GM12864 (cell line): ENCODE measurements around the gene KCNJ12.

Source experiments
- DNase-seq: peaks from one replicate; pipeline ENCODE4 v3.0.0-alpha.2; 2011; ENCODE audit warnings: low read depth
- H3K4me3 ChIP-seq: 2 replicates; pipeline ENCODE4 v1.5.1; 2011; ENCODE audit warnings: mild to moderate bottlenecking, low read depth, low read length, control low read depth
- TF ChIP-seq, protein P1 (sequence below): IDR thresholded peaks from 2 replicates; pipeline ENCODE4 v1.5.1; 2011; ENCODE audit warnings: low read depth, mild to moderate bottlenecking, moderate library complexity, low read length, control low read depth, inconsistent platforms; ENCODE audit errors: missing control alignments

KCNJ12 gene

DNA sequence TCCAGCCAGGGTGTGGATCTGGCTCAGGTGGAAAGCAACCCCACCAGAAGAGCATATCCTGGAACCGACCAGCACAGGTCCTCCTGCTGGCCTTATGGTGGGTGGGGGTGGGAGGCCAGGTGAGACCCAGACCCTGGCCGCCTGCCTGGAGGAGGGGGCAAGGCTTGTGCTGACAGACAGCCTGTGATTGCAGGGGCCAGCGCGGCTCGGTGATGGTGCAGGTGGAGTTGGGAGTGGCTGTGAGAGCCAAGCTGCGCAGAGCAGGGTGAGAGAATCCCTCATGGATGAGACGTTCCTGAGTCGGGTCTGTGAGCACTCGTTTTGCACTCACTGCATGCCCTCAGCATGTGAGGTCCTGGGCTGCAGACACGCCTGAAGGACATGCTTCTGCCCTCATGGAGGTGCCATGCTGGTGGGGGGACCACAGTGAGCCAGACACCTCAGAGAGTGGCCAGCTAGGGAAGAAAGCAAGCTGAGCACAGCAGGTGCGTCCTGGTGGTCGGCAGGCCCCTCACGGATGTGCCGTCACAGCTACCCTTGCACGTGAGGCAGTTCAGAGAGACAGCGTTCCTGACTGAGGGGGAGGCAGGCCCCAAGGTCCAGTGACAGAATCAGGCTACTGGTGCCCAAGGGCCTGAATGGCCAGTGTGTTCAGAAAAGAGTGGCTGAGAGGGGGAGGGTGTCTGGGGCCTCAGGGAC, 3.8 kb upstream of the KCNJ12 start:
- TF ChIP-seq, protein P1, sequence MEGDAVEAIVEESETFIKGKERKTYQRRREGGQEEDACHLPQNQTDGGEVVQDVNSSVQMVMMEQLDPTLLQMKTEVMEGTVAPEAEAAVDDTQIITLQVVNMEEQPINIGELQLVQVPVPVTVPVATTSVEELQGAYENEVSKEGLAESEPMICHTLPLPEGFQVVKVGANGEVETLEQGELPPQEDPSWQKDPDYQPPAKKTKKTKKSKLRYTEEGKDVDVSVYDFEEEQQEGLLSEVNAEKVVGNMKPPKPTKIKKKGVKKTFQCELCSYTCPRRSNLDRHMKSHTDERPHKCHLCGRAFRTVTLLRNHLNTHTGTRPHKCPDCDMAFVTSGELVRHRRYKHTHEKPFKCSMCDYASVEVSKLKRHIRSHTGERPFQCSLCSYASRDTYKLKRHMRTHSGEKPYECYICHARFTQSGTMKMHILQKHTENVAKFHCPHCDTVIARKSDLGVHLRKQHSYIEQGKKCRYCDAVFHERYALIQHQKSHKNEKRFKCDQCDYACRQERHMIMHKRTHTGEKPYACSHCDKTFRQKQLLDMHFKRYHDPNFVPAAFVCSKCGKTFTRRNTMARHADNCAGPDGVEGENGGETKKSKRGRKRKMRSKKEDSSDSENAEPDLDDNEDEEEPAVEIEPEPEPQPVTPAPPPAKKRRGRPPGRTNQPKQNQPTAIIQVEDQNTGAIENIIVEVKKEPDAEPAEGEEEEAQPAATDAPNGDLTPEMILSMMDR, result no peak
- DNase-seq, result no peak
- no peak overlapping the region for H3K4me3 ChIP-seq

DNA sequence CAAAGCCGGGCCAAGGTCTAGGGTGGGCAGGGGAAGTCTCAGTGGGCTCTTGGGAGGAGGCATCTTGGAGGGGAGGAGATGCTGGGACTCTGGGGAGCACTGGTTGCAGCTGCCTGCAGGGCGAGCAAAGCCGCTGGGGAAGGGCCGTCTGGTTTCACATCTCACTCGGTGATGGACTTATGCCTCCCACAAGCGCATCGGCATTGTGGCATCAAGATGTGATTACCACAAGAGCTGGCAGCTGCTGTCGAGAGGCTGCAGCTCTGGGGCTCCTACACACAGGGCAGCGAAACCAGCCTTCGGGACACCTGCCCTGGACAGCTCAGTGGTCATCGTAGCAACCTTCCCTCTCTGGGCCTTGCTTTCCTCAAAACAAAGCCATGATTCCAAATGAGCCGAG, 3.1 kb upstream of the KCNJ12 start:
- TF ChIP-seq, protein P1, result no peak
- no peak overlapping the region for H3K4me3 ChIP-seq
- no peak for DNase-seq

DNA sequence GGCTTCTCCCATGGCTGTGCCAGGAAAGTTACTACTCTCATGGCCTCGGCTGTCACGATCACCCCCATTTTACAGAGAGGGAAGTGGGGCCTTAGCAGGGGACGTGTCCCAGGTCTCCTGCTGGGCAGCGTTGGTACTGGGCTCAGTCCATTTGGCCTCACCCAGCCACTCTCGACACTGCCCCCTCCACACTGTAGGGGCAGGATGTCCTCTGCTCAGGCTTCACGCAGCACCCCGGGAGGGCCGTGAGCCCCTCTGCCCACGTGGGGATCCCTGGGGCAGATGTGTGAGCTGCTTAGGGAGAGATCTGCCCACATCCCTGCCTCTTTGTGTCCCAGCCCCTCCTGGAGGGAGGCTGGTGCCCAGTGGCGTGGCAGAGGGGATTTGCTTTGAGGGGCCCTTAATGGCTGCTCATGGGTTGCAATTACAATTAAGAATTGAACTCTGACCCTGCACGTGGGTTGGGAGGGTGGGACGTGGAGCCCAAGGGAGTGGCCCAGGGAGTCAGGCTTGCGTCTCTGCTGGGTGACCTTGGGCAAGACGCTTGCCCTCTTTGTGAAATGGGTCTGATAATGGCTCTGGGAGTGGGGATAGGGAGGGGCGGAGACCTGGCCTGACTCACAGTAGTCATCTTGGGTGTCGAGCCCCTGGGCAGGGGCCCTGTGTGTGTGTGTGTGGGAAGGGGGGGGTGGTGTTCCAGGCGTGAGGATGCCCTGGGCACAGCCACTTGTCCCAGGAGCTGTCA, 2.3 kb upstream of the KCNJ12 start:
- no peak for DNase-seq
- no peak overlapping the region for H3K4me3 ChIP-seq
- TF ChIP-seq, protein P1, result no peak

DNA sequence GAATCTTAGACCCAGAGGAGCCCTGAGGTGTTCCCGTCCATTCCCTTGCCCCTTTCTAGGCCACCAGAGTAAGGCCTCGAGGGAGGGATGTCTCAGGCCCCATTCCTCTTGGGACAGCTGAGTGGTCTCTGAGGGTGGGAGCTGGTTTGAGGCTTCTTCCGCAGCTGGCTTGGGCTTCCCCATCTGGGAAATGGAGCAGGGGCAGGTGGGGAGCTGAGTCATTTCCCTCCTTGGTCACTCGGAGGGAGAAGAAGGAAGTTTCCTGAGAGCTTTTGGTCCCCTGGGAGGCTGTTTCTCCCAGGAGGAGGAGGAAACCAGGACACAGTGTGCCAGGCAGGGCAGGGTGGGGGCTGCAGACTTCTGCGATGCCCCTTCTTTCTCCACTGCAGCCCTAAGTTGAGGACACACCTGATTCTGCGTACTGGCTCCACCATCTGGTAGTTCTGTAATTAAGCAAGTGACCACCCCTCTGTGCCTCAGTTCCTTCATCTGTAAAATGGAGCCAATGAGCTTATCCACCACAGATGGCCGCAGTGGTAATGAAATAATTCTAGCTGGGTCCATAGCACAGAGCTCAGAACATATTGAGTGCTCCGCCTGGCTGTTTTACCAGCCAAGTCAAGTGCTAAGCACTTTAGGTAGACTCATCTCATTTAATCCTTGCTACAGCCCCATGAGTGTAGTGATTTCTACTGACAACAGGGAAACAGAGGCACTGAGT, 1.6 kb upstream of the KCNJ12 start:
- DNase-seq, result no peak

DNA sequence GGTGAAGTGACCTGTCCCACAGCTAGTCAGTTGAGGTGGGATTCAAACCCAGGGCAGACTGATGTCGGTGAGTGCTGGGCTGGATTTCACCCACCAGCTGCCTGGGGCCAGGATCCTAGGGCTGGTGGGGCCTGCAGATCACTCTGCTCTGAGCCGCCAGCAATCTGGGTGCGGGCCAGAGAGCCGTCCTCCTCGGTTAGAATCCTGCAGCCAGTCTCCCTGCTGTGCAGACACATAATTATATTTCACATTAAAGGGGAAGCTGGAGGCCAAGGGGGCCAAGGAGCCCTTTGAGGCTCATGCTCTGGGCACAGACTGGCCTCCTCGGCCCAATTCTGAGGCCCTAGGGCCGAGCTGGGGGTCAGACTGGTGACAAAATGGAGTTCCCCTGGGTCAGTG, 996 bp upstream of the KCNJ12 start:
- TF ChIP-seq, protein P1, result no peak
- H3K4me3 ChIP-seq, result no peak overlapping the region
- no peak for DNase-seq

More for the DNA sequence above, 1.6 kb upstream of the KCNJ12 start:
- no peak overlapping the region for H3K4me3 ChIP-seq
- TF ChIP-seq, protein P1, result peak; percentile 7

DNA sequence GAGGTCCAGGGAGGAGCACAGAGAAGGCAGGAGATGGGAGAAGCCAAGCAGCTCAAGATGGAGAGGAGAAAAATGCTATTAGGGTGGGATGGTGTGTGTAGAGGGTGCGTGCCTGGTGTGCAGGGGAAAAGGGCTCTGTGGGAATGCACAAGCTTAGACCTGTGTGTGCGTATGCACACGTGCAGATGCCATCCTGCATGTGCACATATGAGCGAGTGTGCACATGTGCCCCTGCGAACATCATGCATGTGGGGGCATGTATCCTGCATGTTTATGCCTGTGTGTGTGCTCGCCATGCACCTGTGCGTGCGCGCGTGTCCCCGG, 438 bp upstream of the KCNJ12 start:
- TF ChIP-seq, protein P1, result no peak
- DNase-seq, result no peak
- H3K4me3 ChIP-seq, result no peak overlapping the region
